Smooth muscle cell (in vitro differentiated cells): ENCODE data around the gene SLC1A4. TPM values are rescaled to one million over a fixed set of nuclear protein-coding genes. Genes with fewer than 3 reads are reported as not detected.
"Not testable (repeated sequence)": the region's sequence is repeated elsewhere in the genome, so short reads cannot be mapped to it uniquely, and the experiment has no call there.

Experiments used
- DNase-seq: peaks from one replicate; lab custom pipeline; 2025; ENCODE audit not compliant: unreplicated experiment; lab: John Stamatoyannopoulos, UW
- H2AFZ ChIP-seq: fragments of 200-600 bp; sonication (generic); 2 replicates; pipeline ENCODE4 v1.6.0; 2016; ENCODE audit warnings: antibody characterized with exemption, low read depth, mild to moderate bottlenecking
- H3F3A ChIP-seq: fragments of 200-600 bp; sonication (generic); 2 replicates; pipeline ENCODE4 v1.6.0; 2017; ENCODE audit warnings: antibody characterized with exemption, low read depth
- H3K27ac ChIP-seq: fragments of 200-600 bp; sonication (generic); 2 replicates; pipeline ENCODE4 v1.5.1; 2016; ENCODE audit warnings: low read depth, mild to moderate bottlenecking
- H3K27me3 ChIP-seq: fragments of 200-600 bp; sonication (generic); 2 replicates; pipeline ENCODE4 v1.6.1; 2016; ENCODE audit warnings: low read depth, mild to moderate bottlenecking
- H3K36me3 ChIP-seq: fragments of 200-600 bp; sonication (generic); 2 replicates; pipeline ENCODE4 v1.5.1; 2016; ENCODE audit warnings: low read depth
- H3K4me1 ChIP-seq: fragments of 200-600 bp; sonication (generic); 2 replicates; pipeline ENCODE4 v1.5.1; 2016; ENCODE audit warnings: low read depth
- H3K4me2 ChIP-seq: fragments of 200-600 bp; sonication (generic); 2 replicates; pipeline ENCODE4 v1.6.0; 2016; ENCODE audit warnings: mild to moderate bottlenecking
- H3K4me3 ChIP-seq: fragments of 200-600 bp; sonication (generic); 2 replicates; pipeline ENCODE4 v1.5.1; 2016; ENCODE audit warnings: mild to moderate bottlenecking
- H3K79me2 ChIP-seq: fragments of 200-600 bp; sonication (generic); 2 replicates; pipeline ENCODE4 v1.6.0; 2016; ENCODE audit warnings: low read depth, mild to moderate bottlenecking
- H3K9ac ChIP-seq: fragments of 200-600 bp; sonication (generic); 2 replicates; pipeline ENCODE4 v1.6.0; 2016; ENCODE audit warnings: low read depth
- H3K9me3 ChIP-seq: fragments of 200-600 bp; sonication (generic); replicated peaks from 2 replicates; pipeline ENCODE4 v1.5.1; 2016; ENCODE audit warnings: low read depth
- H4K20me1 ChIP-seq: fragments of 200-600 bp; sonication (generic); 2 replicates; pipeline ENCODE4 v1.6.0; 2016; ENCODE audit warnings: low read depth
- WGBS: methylation state at CpG from one replicate; pipeline ENCODE4 v1.1.7; 2016; ENCODE audit warnings: low lambda C conversion rate; 5-methylcytosine and 5-hydroxymethylcytosine counted together
- polyA plus RNA-seq: library from polyadenylated mRNA; unstranded; fragments of >200 nt; fragmentation: Nextera tagmentation; extraction: Ambion mirVana; gene quantifications from 2 replicates; pipeline ENCODE4 v1.2.1, GENCODE V29; 2016
- total RNA-seq: library from RNA; depleted of rRNA; stranded (reverse); fragments of >200 nt; gene quantifications from 2 replicates; pipeline ENCODE4 v1.2.3, GENCODE V29; 2014
- TF ChIP-seq, protein P1 (sequence below): fragments of 200-600 bp; sonication (generic); IDR thresholded peaks from 2 replicates; pipeline ENCODE4 v1.5.1; 2017; ENCODE audit warnings: borderline replicate concordance, mild to moderate bottlenecking, antibody characterized with exemption; ENCODE audit not compliant: insufficient read depth, poor library complexity, severe bottlenecking

SLC1A4 gene
- total and polyA plus RNA-seq, 2 experiments from 2014 or later, result 14.2 to 16.9 TPM

DNA sequence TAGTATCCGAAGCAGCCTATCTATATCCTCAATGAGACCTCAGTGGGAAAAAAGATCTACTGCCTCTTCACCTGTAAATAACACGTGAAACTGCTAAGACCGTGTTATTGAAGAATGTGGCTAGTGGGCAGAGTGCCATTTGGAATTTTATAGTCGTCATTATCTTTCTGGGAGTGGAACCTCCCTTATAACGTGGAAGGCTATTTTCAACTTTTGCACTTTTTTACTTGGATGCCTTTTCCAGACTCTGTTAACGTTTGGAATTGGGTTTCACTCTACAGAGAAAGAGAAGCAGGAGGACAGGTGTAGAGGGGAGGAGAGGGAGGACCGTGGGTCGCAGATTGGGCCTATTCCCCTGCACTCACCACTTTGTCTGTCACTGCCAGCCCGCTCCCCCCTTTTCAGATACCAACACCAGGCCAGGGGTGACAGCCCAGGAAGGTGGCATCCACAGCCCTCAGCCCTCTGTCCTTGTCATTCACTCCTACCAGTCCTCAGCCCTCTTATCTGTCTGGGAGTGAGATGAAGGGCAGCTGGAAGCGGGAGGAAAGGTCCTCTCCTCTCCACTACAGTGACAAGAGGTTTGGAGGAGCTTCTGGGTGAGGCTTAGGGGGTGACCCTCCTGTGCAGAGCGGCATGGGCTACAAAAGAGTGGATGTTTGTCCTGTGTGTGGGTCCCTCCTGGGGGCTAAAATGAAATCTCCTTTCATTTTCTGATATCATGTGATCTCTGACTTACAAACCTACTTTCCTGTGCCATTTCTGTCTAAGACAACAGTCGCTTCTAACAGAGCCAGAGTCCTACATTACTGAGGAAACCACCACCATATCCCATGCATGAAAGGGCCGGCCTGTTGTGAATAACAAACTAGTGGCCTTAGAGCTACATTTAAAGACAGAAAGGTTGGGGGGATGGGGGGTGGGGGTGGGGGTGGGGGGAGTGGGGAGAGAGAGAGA, 43.1 kb downstream of the SLC1A4 start:
- Histone ChIP-seq H3K9ac (no peak overlapping the region), H3K4me2 (no peak overlapping the region), H3K4me3 (no peak overlapping the region), H3K27me3 (no peaks in the 10 kb centered on the region), H3K4me1 (peaks cover 6% of the 10 kb centered on the region), H3K36me3 (no peaks in the 10 kb centered on the region), H3K27ac (no peak overlapping the region), H3K79me2 (no peaks in the 10 kb centered on the region), H4K20me1 (no peaks in the 10 kb centered on the region), H2AFZ (no peak overlapping the region), H3K9me3 (no peaks in the 10 kb centered on the region), H3F3A (no peaks in the 10 kb centered on the region)
- TF ChIP-seq, protein P1, sequence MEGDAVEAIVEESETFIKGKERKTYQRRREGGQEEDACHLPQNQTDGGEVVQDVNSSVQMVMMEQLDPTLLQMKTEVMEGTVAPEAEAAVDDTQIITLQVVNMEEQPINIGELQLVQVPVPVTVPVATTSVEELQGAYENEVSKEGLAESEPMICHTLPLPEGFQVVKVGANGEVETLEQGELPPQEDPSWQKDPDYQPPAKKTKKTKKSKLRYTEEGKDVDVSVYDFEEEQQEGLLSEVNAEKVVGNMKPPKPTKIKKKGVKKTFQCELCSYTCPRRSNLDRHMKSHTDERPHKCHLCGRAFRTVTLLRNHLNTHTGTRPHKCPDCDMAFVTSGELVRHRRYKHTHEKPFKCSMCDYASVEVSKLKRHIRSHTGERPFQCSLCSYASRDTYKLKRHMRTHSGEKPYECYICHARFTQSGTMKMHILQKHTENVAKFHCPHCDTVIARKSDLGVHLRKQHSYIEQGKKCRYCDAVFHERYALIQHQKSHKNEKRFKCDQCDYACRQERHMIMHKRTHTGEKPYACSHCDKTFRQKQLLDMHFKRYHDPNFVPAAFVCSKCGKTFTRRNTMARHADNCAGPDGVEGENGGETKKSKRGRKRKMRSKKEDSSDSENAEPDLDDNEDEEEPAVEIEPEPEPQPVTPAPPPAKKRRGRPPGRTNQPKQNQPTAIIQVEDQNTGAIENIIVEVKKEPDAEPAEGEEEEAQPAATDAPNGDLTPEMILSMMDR, result no peak
- DNase-seq, result no peak
- 80% methylated on average over 13 of the region's 13 CpGs for WGBS

DNA sequence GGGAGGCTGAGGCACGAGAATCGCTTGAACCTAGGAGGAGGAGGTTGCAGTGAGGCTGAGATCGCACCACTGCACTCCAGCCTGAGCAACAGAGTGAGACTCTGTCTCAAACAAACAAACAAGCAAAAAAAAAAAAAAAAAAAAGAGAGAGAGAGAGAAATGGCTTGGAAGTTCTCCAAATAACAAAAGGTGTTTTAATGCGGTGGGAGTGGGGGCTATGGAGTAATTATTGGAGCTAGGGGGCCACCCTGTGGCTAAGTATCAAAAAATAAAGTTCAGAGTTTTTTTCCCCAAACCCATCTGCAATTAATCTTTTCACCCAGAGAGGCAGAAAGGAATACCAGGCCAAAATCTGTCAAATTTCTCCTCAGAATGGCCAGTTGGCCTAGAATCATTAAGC, 44.0 kb downstream of the SLC1A4 start:
- Histone ChIP-seq H4K20me1 (no peaks in the 10 kb centered on the region), H2AFZ (no peak overlapping the region), H3K9ac (no peak overlapping the region), H3K27me3 (no peaks in the 10 kb centered on the region), H3K9me3 (no peaks in the 10 kb centered on the region), H3F3A (no peaks in the 10 kb centered on the region), H3K4me1 (peaks cover 6% of the 10 kb centered on the region), H3K36me3 (no peaks in the 10 kb centered on the region), H3K79me2 (no peaks in the 10 kb centered on the region), H3K27ac (no peak overlapping the region), H3K4me3 (no peak overlapping the region), H3K4me2 (no peak overlapping the region)
- 94% methylated on average over 4 of the region's 4 CpGs for WGBS
- TF ChIP-seq, protein P1, result no peak
- DNase-seq, result no peak

DNA sequence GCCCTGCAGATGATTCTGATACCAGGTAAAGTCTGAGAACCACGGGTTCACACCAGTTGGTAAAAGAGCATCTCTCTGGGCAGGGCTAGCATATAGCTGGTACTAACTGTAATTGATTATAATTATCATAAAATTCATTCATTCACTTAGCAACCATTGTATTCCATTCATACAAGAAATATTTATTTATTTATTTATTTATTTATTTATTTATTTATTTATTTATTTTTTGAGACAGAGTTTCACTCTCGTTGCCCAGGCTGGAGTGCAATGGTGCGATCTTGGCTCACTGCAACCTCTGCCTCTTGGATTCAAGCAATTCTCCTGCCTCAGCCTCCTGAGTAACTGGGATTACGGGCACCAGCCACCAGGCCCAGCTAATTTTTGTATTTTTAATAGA, 44.5 kb downstream of the SLC1A4 start:
- not testable (repeated sequence) for DNase-seq, H3K9ac ChIP-seq, H3F3A ChIP-seq, H3K4me1 ChIP-seq, H3K27ac ChIP-seq, H3K4me2 ChIP-seq, H3K79me2 ChIP-seq, H4K20me1 ChIP-seq, H3K9me3 ChIP-seq, H3K4me3 ChIP-seq, H2AFZ ChIP-seq, H3K36me3 ChIP-seq, H3K27me3 ChIP-seq
- WGBS, result 96% methylated on average over 4 of the region's 4 CpGs

DNA sequence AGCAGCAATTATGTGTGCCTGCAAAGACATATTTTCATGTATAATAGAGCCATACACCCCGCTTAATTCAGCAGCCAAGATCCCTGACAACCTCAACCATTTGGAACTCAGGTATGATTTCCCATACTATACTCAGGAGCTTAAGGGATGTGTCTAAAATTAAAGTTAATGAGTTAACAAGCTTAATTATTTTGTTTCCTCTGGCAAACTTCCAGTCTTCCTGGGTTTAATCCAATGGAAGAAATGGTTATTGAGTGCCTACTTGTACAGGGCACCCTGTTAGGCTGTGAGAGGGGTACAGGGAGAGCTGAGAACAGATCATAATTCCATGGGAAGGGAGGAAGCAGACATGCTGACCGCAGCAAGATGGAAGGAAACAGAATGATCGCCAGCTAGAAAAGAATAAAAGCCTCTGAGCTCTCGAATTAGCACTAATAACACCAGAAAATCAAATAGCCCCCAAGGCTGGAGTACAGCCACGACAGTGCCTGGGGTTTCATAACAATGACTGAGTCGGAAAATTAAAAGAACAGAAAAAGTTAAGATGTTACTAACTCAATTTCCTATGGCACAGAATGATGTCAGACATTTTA, 46.2 kb downstream of the SLC1A4 start:
- H3K4me2 ChIP-seq, result no peak overlapping the region
- H3K36me3 ChIP-seq, result no peaks in the 10 kb centered on the region
- H3K79me2 ChIP-seq, result no peaks in the 10 kb centered on the region
- H4K20me1 ChIP-seq, result no peaks in the 10 kb centered on the region
- H3K9ac ChIP-seq, result no peak overlapping the region
- H3K4me3 ChIP-seq, result no peak overlapping the region
- no peaks in the 10 kb centered on the region for H3F3A ChIP-seq
- WGBS, result 87% methylated on average over 6 of the region's 6 CpGs
- H2AFZ ChIP-seq, result no peak overlapping the region
- H3K27ac ChIP-seq, result no peak overlapping the region
- peaks cover 6% of the 10 kb centered on the region for H3K4me1 ChIP-seq
- TF ChIP-seq, protein P1, result no peak
- H3K27me3 ChIP-seq, result no peaks in the 10 kb centered on the region
- no peaks in the 10 kb centered on the region for H3K9me3 ChIP-seq
- DNase-seq, result no peak
